Activated T-helper 2 cell treated with anti-CD3 and anti-CD28 coated beads, Interferon-gamma antibody, Interleukin-2, Interleukin-4, amounts not matched to agents 10 μg/mL and 5 μg/mL and 100 μg/mL, durations not matched to agents 14 hours and 24 hours and 36 hours (primary cell): ENCODE results near the gene DCAF16. TPM values are rescaled to one million over a fixed set of nuclear protein-coding genes. Genes with fewer than 3 reads are reported as not detected.

Experiments used
- DNase-seq: peaks from one replicate; pipeline ENCODE4 v3.0.0; 2021; ENCODE audit warnings: low spot score
- H3K27ac Mint-ChIP-seq: one replicate; pipeline ENCODE4 v1.8.0; 2021; ENCODE audit warnings: mixed read lengths
- H3K27me3 Mint-ChIP-seq: one replicate; pipeline ENCODE4 v1.8.0; 2021; ENCODE audit warnings: low read depth, mixed read lengths
- H3K36me3 Mint-ChIP-seq: one replicate; pipeline ENCODE4 v1.8.0; 2021; ENCODE audit warnings: low read depth, mixed read lengths
- H3K4me1 Mint-ChIP-seq: one replicate; pipeline ENCODE4 v1.8.0; 2021; ENCODE audit warnings: low read depth, mixed read lengths
- H3K4me3 Mint-ChIP-seq: one replicate; pipeline ENCODE4 v1.8.0; 2021; ENCODE audit warnings: low read depth, mild to moderate bottlenecking, moderate library complexity, mixed read lengths
- H3K9me3 Mint-ChIP-seq: one replicate; pipeline ENCODE4 v1.8.0; 2021; ENCODE audit warnings: mixed read lengths
- intact Hi-C: fragments of 100-400 bp; cut with micrococcal nuclease; formaldehyde crosslinking; loops from one replicate; pipeline ENCODE4 v1.15.1; 2023
- total RNA-seq: library from RNA; stranded (reverse); gene quantifications from 2 replicates; pipeline ENCODE4 v1.2.3, GENCODE V29; 2022

The DCAF16 gene
- total RNA-seq, 1 donor from 2014 or later = 41.7 TPM

DNA sequence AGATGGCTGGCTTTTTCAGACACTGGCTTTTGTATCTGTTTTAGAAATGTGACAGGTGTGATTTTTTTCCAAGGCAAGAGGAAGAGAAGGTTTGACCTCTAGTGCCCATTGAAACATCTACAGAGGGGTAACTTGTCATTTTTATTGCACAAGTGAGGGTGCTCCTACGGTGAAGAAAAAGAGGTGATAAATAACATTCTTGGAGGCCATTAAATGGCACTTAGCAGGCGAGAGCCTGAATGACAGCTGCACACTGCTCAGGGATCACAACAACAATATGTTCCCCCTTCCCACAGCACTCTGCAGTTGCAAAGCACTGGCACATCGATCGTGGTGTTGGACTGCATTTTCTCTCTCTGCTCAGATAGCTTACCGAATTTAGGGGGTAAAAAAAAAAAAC is 52.1 kb downstream of the DCAF16 start:
- Mint-ChIP-seq H3K9me3 (no peaks in the 10 kb centered on the region), H3K36me3 (no peaks in the 10 kb centered on the region), H3K27ac (no peak overlapping the region), H3K27me3 (peaks cover 12% of the 10 kb centered on the region), H3K4me1 (no peaks in the 10 kb centered on the region), H3K4me3 (no peak overlapping the region)
- DNase-seq = no peak
- intact Hi-C loops = no loop called here

- no peak overlapping the region for H3K4me3 Mint-ChIP-seq
- intact Hi-C loops = no loop called here
- H3K4me1 Mint-ChIP-seq = no peaks in the 10 kb centered on the region
- DNase-seq = no peak
- H3K36me3 Mint-ChIP-seq = no peaks in the 10 kb centered on the region
- peaks cover 12% of the 10 kb centered on the region for H3K27me3 Mint-ChIP-seq
- H3K27ac Mint-ChIP-seq = no peak overlapping the region
- H3K9me3 Mint-ChIP-seq = no peaks in the 10 kb centered on the region
Measured at GRCh38 chr4:17757621-17758020, 52.9 kb downstream of the DCAF16 start.

DNA sequence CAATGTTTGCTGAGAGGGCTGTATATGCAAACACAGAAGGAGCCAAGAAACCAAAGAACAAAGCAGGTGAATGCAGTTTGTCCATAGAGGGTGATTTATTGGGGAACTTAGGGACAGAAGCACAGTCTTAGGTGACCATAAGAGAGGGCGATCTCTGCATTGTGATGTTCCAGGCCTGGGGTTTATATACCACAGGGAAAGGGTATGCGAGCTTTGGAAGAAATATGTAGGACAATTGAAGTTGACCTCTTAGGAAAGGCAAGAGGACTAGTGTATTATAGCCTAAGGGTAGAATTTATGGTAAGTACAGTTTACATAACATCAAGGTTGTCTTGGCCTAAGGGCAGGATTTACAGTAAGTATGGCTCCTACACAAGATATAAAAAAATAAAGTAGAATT is 56.9 kb downstream of the DCAF16 start:
- intact Hi-C loops = no loop called here
- no peaks in the 10 kb centered on the region for H3K9me3 Mint-ChIP-seq

More for the DNA sequence above, 56.9 kb downstream of the DCAF16 start:
- peaks cover 21% of the 10 kb centered on the region for H3K27me3 Mint-ChIP-seq
- no peak for DNase-seq
- no peaks in the 10 kb centered on the region for H3K4me1 Mint-ChIP-seq
- H3K4me3 Mint-ChIP-seq = no peak overlapping the region
- H3K27ac Mint-ChIP-seq = no peak overlapping the region
- no peaks in the 10 kb centered on the region for H3K36me3 Mint-ChIP-seq

Other genes starting within 250 kb of the DCAF16 start
- gene LAP3, start 233.6 kb downstream of the DCAF16 start, total RNA-seq = 90.8 and 94.9 TPM in 2 replicates
- 53.2 and 55.7 TPM in 2 replicates for gene MED28, start 196.1 kb downstream of the DCAF16 start, total RNA-seq
- gene FAM184B, start 29.1 kb downstream of the DCAF16 start, total RNA-seq = not detected in 2 replicates
- 55.9 and 58.2 TPM in 2 replicates for gene NCAPG, start 222 bp upstream of the DCAF16 start, total RNA-seq
- 9.5 and 12.8 TPM in 2 replicates for gene LCORL, start 211.0 kb upstream of the DCAF16 start, total RNA-seq